ENCODE measurements around the gene ZEB2.

ZEB2 gene

DNA sequence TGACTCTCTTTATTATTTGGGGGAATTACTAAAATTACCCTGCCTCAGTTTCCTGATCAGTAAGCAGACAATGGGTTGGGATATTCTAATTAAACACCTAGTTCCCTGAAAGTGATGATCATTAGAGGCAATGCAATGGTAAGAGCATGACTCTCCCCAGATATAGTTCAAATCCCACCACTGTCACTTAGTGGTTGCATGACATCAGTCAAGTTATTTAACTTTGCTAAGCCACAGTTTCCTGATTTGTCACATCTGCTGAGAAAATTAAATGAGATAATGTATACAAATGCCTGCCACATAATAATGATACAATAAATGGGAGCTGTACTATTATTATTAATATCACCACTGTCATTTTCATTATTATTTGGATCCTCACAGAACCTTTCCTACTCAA, 29.9 kb downstream of the ZEB2 start:
- no peaks in the 10 kb centered on the region for H3K27me3 ChIP-seq (ENCODE audit: low read depth, low read length)
- H3K27ac ChIP-seq (ENCODE audit: low read length): no peak overlapping the region
- no peak overlapping the region for H3K4me3 ChIP-seq (ENCODE audit: low read depth in 1 of 2, low read length in 2 of 2)
- H3K36me3 ChIP-seq (ENCODE audit: control insufficient read depth in 1 of 2, insufficient read depth in 2 of 2, low read length in 2 of 2): peaks cover 0 to 5% of the 10 kb centered on the region in 2 donors
- no peaks in the 10 kb centered on the region for H3K9me3 ChIP-seq (ENCODE audit: control insufficient read depth in 1 of 2, low read length in 2 of 2)
- no peaks in the 10 kb centered on the region for H3K4me1 ChIP-seq (ENCODE audit: control insufficient read depth in 1 of 2, insufficient read depth in 2 of 2, low read length in 2 of 2)

DNA sequence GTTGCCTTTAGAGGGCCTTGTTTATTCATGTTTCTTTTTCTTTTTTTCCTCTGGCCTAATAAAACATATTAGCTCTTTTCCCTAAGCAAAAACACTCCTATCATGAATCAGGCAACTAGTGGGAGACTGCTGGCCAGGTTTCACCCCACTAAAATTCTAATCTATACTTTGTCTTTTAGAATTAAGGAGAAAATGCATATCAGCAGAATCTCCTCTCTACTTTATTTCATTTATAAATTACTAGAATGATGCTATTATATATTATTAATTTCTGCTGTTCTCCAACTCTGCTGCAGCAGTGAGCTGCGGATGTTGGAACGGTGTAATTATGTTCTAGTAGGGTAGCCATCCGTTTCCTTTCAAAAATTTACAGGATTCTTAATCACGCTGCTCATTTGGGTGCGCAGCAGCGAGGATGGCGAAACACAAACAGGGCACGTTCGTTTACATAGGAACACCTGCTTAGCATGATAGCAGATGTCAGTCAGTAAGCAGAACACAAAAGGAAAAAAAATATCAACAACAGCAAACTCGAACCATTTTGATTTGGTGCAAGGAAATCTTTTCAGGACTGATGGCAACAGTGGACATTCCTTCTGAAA, 30.5 kb downstream of the ZEB2 start:
- H3K4me3 ChIP-seq (ENCODE audit: low read depth in 1 of 2, low read length in 2 of 2): no peak overlapping the region
- no peaks in the 10 kb centered on the region for H3K27me3 ChIP-seq (ENCODE audit: low read depth, low read length)
- H3K4me1 ChIP-seq (ENCODE audit: control insufficient read depth in 1 of 2, insufficient read depth in 2 of 2, low read length in 2 of 2): peaks cover 0 to 4% of the 10 kb centered on the region in 2 donors
- H3K36me3 ChIP-seq (ENCODE audit: control insufficient read depth in 1 of 2, insufficient read depth in 2 of 2, low read length in 2 of 2): peaks cover 0 to 5% of the 10 kb centered on the region in 2 donors
- H3K27ac ChIP-seq (ENCODE audit: low read length): no peak overlapping the region
- no peaks in the 10 kb centered on the region for H3K9me3 ChIP-seq (ENCODE audit: control insufficient read depth in 1 of 2, low read length in 2 of 2)

DNA sequence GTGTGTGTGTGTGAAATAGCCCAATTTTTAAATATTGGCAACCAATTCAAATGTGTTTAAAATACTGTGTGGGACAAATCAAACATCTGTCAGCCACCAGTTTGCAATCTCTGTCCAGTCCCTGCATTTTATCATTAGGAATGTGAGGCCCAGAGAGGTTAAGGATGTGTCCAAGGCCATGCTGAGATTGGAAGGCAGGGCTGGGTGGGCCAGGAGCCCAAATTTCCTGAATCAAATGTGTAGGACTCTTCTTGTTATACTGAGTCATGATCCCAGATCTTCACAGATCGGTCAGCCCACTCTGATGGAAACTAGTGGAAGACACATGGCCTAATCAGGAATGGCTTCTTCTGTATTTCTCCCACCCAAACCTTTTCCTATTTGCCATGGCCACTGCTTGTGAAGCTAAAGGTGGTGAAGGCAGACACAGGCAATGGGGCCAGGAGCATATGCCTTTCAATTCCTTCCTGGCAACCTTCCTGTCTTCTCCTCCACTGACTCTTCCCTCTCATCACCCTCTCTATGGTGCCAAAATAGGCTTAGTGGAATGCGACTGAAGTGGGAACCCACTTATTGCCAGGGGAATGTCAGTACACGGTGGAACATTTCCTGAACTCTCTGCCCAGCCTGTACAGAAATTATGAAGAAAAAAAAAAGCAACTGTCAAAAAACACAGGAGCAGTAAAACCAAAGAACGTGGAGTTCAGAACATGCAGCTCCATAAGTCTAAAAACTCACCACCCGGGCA, 35.5 kb downstream of the ZEB2 start:
- no peaks in the 10 kb centered on the region for H3K9me3 ChIP-seq (ENCODE audit: control insufficient read depth in 1 of 2, low read length in 2 of 2)
- no peak overlapping the region for H3K4me3 ChIP-seq (ENCODE audit: low read depth in 1 of 2, low read length in 2 of 2)
- no peak overlapping the region for H3K27ac ChIP-seq (ENCODE audit: low read length)
- no peaks in the 10 kb centered on the region for H3K36me3 ChIP-seq (ENCODE audit: control insufficient read depth in 1 of 2, insufficient read depth in 2 of 2, low read length in 2 of 2)
- H3K27me3 ChIP-seq (ENCODE audit: low read depth, low read length): no peaks in the 10 kb centered on the region
- peaks cover 0 to 20% of the 10 kb centered on the region in 2 donors for H3K4me1 ChIP-seq (ENCODE audit: control insufficient read depth in 1 of 2, insufficient read depth in 2 of 2, low read length in 2 of 2)

DNA sequence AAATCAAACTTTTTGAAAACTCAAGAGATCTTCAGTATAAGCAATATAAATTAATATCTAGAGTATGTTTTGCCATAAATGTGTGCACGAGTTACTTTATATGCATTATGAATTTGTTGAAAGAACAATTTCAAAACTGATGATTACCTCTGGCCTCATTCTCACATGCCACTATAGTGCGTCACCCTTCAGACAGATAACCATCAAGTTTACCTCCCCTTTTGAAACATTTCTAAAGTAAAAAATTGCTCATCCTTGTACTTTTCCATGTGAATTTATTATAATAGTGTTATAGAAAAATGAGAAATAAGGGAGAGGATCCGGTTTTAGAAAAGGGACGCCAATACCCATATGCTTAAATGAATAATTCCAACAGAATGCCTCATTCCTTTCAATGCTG, 38.3 kb downstream of the ZEB2 start:
- no peaks in the 10 kb centered on the region for H3K9me3 ChIP-seq (ENCODE audit: control insufficient read depth in 1 of 2, low read length in 2 of 2)
- no peak overlapping the region for H3K4me3 ChIP-seq (ENCODE audit: low read depth in 1 of 2, low read length in 2 of 2)
- H3K4me1 ChIP-seq (ENCODE audit: control insufficient read depth in 1 of 2, insufficient read depth in 2 of 2, low read length in 2 of 2): peaks cover 0 to 20% of the 10 kb centered on the region in 2 donors
- H3K36me3 ChIP-seq (ENCODE audit: control insufficient read depth in 1 of 2, insufficient read depth in 2 of 2, low read length in 2 of 2): no peaks in the 10 kb centered on the region
- H3K27me3 ChIP-seq (ENCODE audit: low read depth, low read length): no peaks in the 10 kb centered on the region
- no peak overlapping the region for H3K27ac ChIP-seq (ENCODE audit: low read length)

DNA sequence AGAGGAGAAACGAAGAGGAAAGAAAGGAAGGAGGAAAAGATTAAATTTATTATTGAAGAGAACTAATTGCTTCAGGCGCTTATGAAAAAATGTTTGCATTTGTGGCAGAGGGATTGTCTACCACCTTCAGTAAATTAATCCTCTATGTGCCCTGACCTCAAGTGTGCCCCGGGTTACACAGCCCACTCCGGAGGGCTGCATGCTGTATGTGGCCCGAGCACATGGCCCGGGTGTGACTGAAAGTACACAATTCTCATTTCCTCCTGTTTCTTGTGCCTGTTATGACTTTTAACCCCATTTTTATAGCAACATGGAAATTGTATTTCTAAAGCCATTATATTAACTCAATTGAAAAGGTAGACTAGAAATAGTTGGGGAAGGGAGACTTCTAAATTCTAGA, 38.8 kb downstream of the ZEB2 start:
- no peaks in the 10 kb centered on the region for H3K36me3 ChIP-seq (ENCODE audit: control insufficient read depth in 1 of 2, insufficient read depth in 2 of 2, low read length in 2 of 2)
- no peaks in the 10 kb centered on the region for H3K27me3 ChIP-seq (ENCODE audit: low read depth, low read length)
- H3K27ac ChIP-seq (ENCODE audit: low read length): peak overlapping the region; percentile 6
- H3K4me3 ChIP-seq (ENCODE audit: low read depth in 1 of 2, low read length in 2 of 2): no peak overlapping the region
- H3K4me1 ChIP-seq (ENCODE audit: control insufficient read depth in 1 of 2, insufficient read depth in 2 of 2, low read length in 2 of 2): peaks cover 0 to 23% of the 10 kb centered on the region in 2 donors
- H3K9me3 ChIP-seq (ENCODE audit: control insufficient read depth in 1 of 2, low read length in 2 of 2): no peaks in the 10 kb centered on the region

DNA sequence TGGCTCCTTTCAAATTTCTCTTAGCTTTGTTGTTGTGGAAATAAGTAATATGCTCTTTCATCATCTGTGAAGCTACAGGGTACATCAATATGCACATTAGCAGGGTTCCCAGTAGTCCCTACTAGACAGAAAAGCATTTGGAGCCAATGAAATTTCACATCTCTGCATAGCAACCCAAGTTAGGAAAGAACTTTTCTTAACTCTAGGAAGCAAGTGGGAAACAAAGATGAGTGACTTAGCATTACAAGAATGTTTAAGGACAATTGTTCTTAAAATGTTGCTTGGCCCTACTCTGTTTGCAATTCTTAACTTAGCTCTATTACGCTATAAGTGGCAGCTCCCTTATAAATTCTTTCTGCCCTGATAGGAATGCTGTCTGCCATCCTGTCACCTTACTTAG, 39.6 kb downstream of the ZEB2 start:
- Histone ChIP-seq H3K4me1 (ENCODE audit: control insufficient read depth in 1 of 2, insufficient read depth in 2 of 2, low read length in 2 of 2) (peaks cover 0 to 25% of the 10 kb centered on the region in 2 donors), H3K27me3 (ENCODE audit: low read depth, low read length) (no peaks in the 10 kb centered on the region), H3K27ac (ENCODE audit: low read length) (peak overlapping the region; percentile 6), H3K4me3 (ENCODE audit: low read depth in 1 of 2, low read length in 2 of 2) (no peak overlapping the region), H3K9me3 (ENCODE audit: control insufficient read depth in 1 of 2, low read length in 2 of 2) (no peaks in the 10 kb centered on the region), H3K36me3 (ENCODE audit: control insufficient read depth in 1 of 2, insufficient read depth in 2 of 2, low read length in 2 of 2) (no peaks in the 10 kb centered on the region)

DNA sequence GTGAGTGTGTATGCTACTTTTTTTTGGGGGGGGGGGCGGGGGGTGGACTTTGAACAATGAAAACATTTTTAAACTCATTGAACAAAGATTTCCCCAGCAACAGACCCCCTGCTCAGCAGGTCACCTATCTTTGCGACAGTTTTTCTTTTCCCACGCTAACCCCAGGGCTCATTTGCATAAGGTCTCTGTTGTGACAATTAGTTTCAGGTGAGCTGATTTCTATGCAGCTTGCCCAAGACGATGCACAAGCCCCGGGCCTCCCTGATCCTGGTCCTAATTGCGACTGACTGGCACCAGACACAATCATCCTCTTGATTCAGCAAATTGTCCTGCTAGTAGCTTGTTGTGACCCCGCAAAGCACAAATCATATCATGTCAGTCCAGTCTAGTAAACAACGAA, 40.3 kb downstream of the ZEB2 start:
- Histone ChIP-seq H3K4me1 (ENCODE audit: control insufficient read depth in 1 of 2, insufficient read depth in 2 of 2, low read length in 2 of 2) (peaks cover 0 to 22% of the 10 kb centered on the region in 2 donors), H3K27ac (ENCODE audit: low read length) (no peak overlapping the region), H3K4me3 (ENCODE audit: low read depth in 1 of 2, low read length in 2 of 2) (no peak overlapping the region)

DNA sequence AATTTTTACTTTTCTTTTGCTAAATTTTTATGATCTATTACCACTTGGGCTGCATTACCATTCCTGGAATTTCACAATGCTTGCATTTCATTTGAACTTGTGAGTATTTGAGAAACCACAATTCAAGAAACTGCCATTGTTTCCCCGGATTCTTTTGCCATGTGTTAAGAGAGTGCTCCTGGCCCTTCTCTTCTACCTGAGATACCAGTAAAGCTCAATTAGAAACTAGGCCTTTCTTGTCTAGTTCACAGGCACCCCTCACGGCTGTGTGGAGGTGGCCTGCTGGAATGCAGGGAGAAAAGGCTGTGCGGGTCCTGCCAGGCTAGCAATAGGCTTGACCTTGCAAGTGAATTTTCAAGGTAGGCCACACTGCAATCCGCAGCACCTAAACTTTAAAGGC, 40.8 kb downstream of the ZEB2 start:
- Histone ChIP-seq H3K4me1 (ENCODE audit: control insufficient read depth in 1 of 2, insufficient read depth in 2 of 2, low read length in 2 of 2) (peaks cover 0 to 20% of the 10 kb centered on the region in 2 donors), H3K9me3 (ENCODE audit: control insufficient read depth in 1 of 2, low read length in 2 of 2) (no peaks in the 10 kb centered on the region), H3K36me3 (ENCODE audit: control insufficient read depth in 1 of 2, insufficient read depth in 2 of 2, low read length in 2 of 2) (no peaks in the 10 kb centered on the region), H3K4me3 (ENCODE audit: low read depth in 1 of 2, low read length in 2 of 2) (no peak overlapping the region), H3K27me3 (ENCODE audit: low read depth, low read length) (no peaks in the 10 kb centered on the region), H3K27ac (ENCODE audit: low read length) (no peak overlapping the region)

More for the DNA sequence above, 40.3 kb downstream of the ZEB2 start:
- H3K36me3 ChIP-seq (ENCODE audit: control insufficient read depth in 1 of 2, insufficient read depth in 2 of 2, low read length in 2 of 2): no peaks in the 10 kb centered on the region
- H3K27me3 ChIP-seq (ENCODE audit: low read depth, low read length): no peaks in the 10 kb centered on the region
- no peaks in the 10 kb centered on the region for H3K9me3 ChIP-seq (ENCODE audit: control insufficient read depth in 1 of 2, low read length in 2 of 2)

DNA sequence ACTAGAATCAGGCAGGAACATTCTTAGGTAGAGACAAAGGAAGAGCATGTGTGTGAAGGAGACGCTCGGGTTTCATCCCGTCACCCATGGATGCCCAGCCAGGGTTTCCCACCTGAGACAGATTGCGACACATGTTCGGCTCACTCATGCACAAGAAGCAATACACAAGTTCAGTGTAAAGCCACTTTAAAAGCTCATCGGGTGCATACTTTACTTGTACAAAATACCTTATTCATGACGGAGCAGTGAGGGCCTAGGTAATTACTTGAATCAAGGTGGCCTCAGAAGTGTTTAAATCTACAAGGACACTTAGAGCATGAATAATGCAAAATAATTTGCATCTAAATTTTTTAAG, 42.0 kb downstream of the ZEB2 start:
- peak overlapping the region; percentile 6 for H3K27ac ChIP-seq (ENCODE audit: low read length)

DNA sequence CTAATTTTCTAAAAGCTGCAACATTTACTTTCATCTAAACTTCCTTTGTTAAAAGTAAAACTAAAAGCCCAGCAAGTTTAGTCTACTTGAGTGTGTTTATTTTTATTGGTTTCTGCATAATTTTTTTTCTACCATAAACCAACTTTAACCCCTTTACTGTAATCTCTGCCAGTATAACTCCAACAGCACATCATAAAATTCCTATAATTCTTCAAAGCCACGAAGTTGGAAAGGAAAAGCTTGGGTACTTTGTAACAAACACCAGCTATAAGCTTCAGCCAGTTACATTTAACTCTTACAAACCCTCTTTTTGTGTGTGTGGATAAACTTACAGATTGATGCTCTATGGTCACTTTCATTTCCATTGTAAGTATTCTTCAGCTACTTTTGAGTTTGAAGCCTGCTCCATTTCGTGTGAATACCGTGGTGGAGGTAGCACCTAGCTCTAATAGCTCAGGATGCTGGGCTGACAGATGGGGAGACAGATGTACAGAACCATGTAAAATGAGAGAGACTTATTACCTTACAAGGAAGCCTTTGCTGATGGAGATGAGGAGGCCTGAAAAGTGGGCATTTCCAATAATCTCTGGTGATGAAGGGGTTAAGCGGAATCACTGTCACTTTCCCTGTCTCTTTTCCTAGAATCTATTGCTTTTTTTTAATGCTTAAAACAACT, 42.5 kb downstream of the ZEB2 start:
- H3K9me3 ChIP-seq (ENCODE audit: control insufficient read depth in 1 of 2, low read length in 2 of 2): no peaks in the 10 kb centered on the region
- no peaks in the 10 kb centered on the region for H3K36me3 ChIP-seq (ENCODE audit: control insufficient read depth in 1 of 2, insufficient read depth in 2 of 2, low read length in 2 of 2)
- H3K4me1 ChIP-seq (ENCODE audit: control insufficient read depth in 1 of 2, insufficient read depth in 2 of 2, low read length in 2 of 2): peaks cover 0 to 28% of the 10 kb centered on the region in 2 donors
- no peaks in the 10 kb centered on the region for H3K27me3 ChIP-seq (ENCODE audit: low read depth, low read length)
- H3K4me3 ChIP-seq (ENCODE audit: low read depth in 1 of 2, low read length in 2 of 2): peak overlapping the region in 1 of 2 donors; percentile 2
- H3K27ac ChIP-seq (ENCODE audit: low read length): peak overlapping the region; percentile 6

More for the DNA sequence above, 42.0 kb downstream of the ZEB2 start:
- Histone ChIP-seq H3K27me3 (ENCODE audit: low read depth, low read length) (no peaks in the 10 kb centered on the region), H3K4me3 (ENCODE audit: low read depth in 1 of 2, low read length in 2 of 2) (no peak overlapping the region), H3K4me1 (ENCODE audit: control insufficient read depth in 1 of 2, insufficient read depth in 2 of 2, low read length in 2 of 2) (peaks cover 0 to 26% of the 10 kb centered on the region in 2 donors), H3K9me3 (ENCODE audit: control insufficient read depth in 1 of 2, low read length in 2 of 2) (no peaks in the 10 kb centered on the region), H3K36me3 (ENCODE audit: control insufficient read depth in 1 of 2, insufficient read depth in 2 of 2, low read length in 2 of 2) (no peaks in the 10 kb centered on the region)

DNA sequence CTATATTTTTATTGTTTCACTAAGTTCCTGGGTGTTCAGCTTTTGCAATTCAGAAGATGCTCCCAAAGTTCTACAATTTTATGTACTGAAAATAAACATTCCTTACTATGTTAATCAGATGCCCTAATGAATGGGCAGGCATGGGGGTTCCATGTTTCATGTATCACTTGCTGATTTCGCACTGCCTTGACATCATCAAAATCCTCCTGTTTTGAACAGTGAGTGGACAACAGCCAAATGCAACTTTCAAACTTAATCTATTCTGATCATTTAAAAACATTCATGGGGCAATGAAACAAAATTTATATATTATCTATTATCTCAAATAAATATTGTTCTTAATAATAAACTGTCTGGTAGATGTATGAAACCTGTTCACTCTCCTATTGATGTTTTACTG, 43.2 kb downstream of the ZEB2 start:
- H3K4me3 ChIP-seq (ENCODE audit: low read depth in 1 of 2, low read length in 2 of 2): no peak overlapping the region
- no peaks in the 10 kb centered on the region for H3K36me3 ChIP-seq (ENCODE audit: control insufficient read depth in 1 of 2, insufficient read depth in 2 of 2, low read length in 2 of 2)
- no peaks in the 10 kb centered on the region for H3K27me3 ChIP-seq (ENCODE audit: low read depth, low read length)
- no peaks in the 10 kb centered on the region for H3K9me3 ChIP-seq (ENCODE audit: control insufficient read depth in 1 of 2, low read length in 2 of 2)
- H3K27ac ChIP-seq (ENCODE audit: low read length): no peak overlapping the region
- peaks cover 0 to 28% of the 10 kb centered on the region in 2 donors for H3K4me1 ChIP-seq (ENCODE audit: control insufficient read depth in 1 of 2, insufficient read depth in 2 of 2, low read length in 2 of 2)
